HG02623 (cell line): ENCODE measurements around the gene C1RL.

Experiments used
- ATAC-seq: cut with Tn5 transposase; IDR thresholded peaks from one replicate; pipeline ENCODE4 v1.9.1; 2021; ENCODE audit warnings: moderate library complexity; ENCODE audit not compliant: unreplicated experiment

The C1RL gene

GRCh38 chr12:7108796-7109571 lies at the start of gene C1RL:
C1RL (minus strand) TSS chr12:7109214; CDS start chr12:7109180, 34 bp downstream.
- ATAC-seq: peak; percentile 35

GRCh38 chr12:7157391-7157790 lies 48.4 kb upstream of the C1RL start:
- ATAC-seq: no peak

- no peak for ATAC-seq
Measured at GRCh38 chr12:7156259-7157197, 47.5 kb upstream of the C1RL start.

- no peak for ATAC-seq
Measured at GRCh38 chr12:7155471-7156034, 46.5 kb upstream of the C1RL start.

- no peak for ATAC-seq
Measured at GRCh38 chr12:7154901-7155470, 46.0 kb upstream of the C1RL start.

GRCh38 chr12:7154042-7154441 lies 45.0 kb upstream of the C1RL start:
- no peak for ATAC-seq

- ATAC-seq: no peak
Measured at GRCh38 chr12:7152818-7153217, 43.8 kb upstream of the C1RL start.

- no peak for ATAC-seq
Measured at GRCh38 chr12:7151532-7151931, 42.5 kb upstream of the C1RL start.

- ATAC-seq: no peak
Measured at GRCh38 chr12:7150841-7151240, 41.8 kb upstream of the C1RL start.

GRCh38 chr12:7150356-7150755 lies 41.3 kb upstream of the C1RL start:
- ATAC-seq: no peak

- no peak for ATAC-seq
Measured at GRCh38 chr12:7146906-7147305, 37.9 kb upstream of the C1RL start.

- ATAC-seq: no peak
Measured at GRCh38 chr12:7146228-7146627, 37.2 kb upstream of the C1RL start.

GRCh38 chr12:7145671-7146070 lies 36.7 kb upstream of the C1RL start:
- ATAC-seq: no peak

GRCh38 chr12:7144414-7145120 lies 35.6 kb upstream of the C1RL start:
- ATAC-seq: no peak

- ATAC-seq: no peak
Measured at GRCh38 chr12:7143564-7143963, 34.5 kb upstream of the C1RL start.

- no peak for ATAC-seq
Measured at GRCh38 chr12:7142809-7143465, 33.9 kb upstream of the C1RL start.

- ATAC-seq: no peak
Measured at GRCh38 chr12:7142056-7142644, 33.1 kb upstream of the C1RL start.

- ATAC-seq: no peak
Measured at GRCh38 chr12:7141351-7142005, 32.5 kb upstream of the C1RL start.

GRCh38 chr12:7139200-7139599 lies 30.2 kb upstream of the C1RL start:
- no peak for ATAC-seq
